GM19043 (cell line): ENCODE data around the gene IL18RAP.

Experiments
- ATAC-seq: cut with Tn5 transposase; IDR thresholded peaks from one replicate; pipeline ENCODE4 v1.9.1; 2021; ENCODE audit warnings: low read depth; ENCODE audit not compliant: unreplicated experiment

The IL18RAP gene

GRCh38 chr2:102451968-102452367 lies 29.0 kb downstream of the IL18RAP start:
- no peak for ATAC-seq

- ATAC-seq, result no peak
Observed at GRCh38 chr2:102453501-102453900, 30.5 kb downstream of the IL18RAP start.

- ATAC-seq, result no peak
Observed at GRCh38 chr2:102455061-102455670, 32.2 kb downstream of the IL18RAP start.

- no peak for ATAC-seq
Observed at GRCh38 chr2:102460467-102460866, 37.5 kb downstream of the IL18RAP start.

- ATAC-seq, result no peak
Observed at GRCh38 chr2:102461188-102461587, 38.2 kb downstream of the IL18RAP start.

- no peak for ATAC-seq
Observed at GRCh38 chr2:102463160-102463559, 40.2 kb downstream of the IL18RAP start.

GRCh38 chr2:102470168-102470567 lies 47.2 kb downstream of the IL18RAP start:
- no peak for ATAC-seq

GRCh38 chr2:102473020-102473419 lies 50.1 kb downstream of the IL18RAP start, which contains the start of gene SLC9A4:
TSS of gene SLC9A4 (plus strand) at chr2:102473226. CDS start at chr2:102473760, 534 bp downstream.
- peak; percentile 74 for ATAC-seq

- no peak for ATAC-seq
Observed at GRCh38 chr2:102473631-102474030, 50.7 kb downstream of the IL18RAP start.

- ATAC-seq, result no peak
Observed at GRCh38 chr2:102474785-102475184, 51.8 kb downstream of the IL18RAP start.

- ATAC-seq, result no peak
Observed at GRCh38 chr2:102478686-102479470, 55.9 kb downstream of the IL18RAP start.

- no peak for ATAC-seq
Observed at GRCh38 chr2:102480285-102481195, 57.6 kb downstream of the IL18RAP start.

- ATAC-seq, result no peak
Observed at GRCh38 chr2:102481931-102482330, 59.0 kb downstream of the IL18RAP start.

GRCh38 chr2:102483086-102483485 lies 60.1 kb downstream of the IL18RAP start:
- ATAC-seq, result no peak

- ATAC-seq, result no peak
Observed at GRCh38 chr2:102484310-102485061, 61.5 kb downstream of the IL18RAP start.

- no peak for ATAC-seq
Observed at GRCh38 chr2:102485147-102485785, 62.3 kb downstream of the IL18RAP start.

GRCh38 chr2:102486941-102487702 lies 64.2 kb downstream of the IL18RAP start:
- ATAC-seq, result no peak

GRCh38 chr2:102487761-102488462 lies 65.0 kb downstream of the IL18RAP start:
- ATAC-seq, result no peak
